HG02981 (cell line): ENCODE data around the gene MPV17L2.
"Not testable (repeated sequence)": the region's sequence is repeated elsewhere in the genome, so short reads cannot be mapped to it uniquely, and the experiment has no call there.

Experiments
- ATAC-seq: cut with Tn5 transposase; IDR thresholded peaks from one replicate; pipeline ENCODE4 v1.9.1; 2021; ENCODE audit warnings: mild to moderate bottlenecking, moderate library complexity; ENCODE audit not compliant: unreplicated experiment

Gene MPV17L2

DNA sequence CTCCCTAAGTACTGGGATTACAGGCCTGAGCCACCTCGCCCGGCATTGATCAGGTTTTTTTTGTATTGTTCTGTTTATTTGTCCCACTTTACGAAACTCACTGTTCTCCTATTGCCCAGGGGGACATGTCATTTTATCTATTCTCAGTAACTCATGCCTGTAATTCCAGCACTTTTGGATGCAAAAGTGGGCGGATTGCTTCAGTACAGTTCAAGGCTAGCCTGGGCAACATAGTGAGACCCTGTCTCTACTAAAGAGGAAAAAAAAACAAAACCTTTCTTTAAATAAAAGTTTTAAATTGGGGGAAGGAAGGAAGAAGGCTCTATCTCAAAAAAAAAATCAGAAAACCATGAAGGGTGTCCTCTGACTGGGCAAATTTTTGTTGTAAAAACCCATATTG lies 2.7 kb upstream of the MPV17L2 start:
- ATAC-seq, result no peak

DNA sequence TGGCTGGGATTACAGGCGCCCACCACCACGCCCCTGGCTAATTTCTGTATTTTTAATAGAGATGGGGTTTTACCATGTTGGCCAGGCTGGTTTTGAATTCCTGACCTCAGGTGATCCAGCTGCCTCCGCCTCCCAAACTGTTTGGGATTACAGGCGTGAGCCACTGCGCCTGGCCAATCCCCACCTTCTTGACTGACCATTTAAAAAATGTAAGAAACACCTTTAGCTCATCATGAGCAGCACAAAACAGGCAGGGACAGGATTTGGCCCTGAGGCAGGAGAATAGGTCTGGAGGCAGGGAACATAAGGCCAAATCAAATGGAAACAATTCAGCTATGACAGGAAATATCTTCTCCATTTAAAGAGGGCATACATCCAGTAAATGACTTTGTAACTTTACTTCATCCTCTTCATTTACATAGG lies 1.4 kb upstream of the MPV17L2 start:
- ATAC-seq, result no peak

DNA sequence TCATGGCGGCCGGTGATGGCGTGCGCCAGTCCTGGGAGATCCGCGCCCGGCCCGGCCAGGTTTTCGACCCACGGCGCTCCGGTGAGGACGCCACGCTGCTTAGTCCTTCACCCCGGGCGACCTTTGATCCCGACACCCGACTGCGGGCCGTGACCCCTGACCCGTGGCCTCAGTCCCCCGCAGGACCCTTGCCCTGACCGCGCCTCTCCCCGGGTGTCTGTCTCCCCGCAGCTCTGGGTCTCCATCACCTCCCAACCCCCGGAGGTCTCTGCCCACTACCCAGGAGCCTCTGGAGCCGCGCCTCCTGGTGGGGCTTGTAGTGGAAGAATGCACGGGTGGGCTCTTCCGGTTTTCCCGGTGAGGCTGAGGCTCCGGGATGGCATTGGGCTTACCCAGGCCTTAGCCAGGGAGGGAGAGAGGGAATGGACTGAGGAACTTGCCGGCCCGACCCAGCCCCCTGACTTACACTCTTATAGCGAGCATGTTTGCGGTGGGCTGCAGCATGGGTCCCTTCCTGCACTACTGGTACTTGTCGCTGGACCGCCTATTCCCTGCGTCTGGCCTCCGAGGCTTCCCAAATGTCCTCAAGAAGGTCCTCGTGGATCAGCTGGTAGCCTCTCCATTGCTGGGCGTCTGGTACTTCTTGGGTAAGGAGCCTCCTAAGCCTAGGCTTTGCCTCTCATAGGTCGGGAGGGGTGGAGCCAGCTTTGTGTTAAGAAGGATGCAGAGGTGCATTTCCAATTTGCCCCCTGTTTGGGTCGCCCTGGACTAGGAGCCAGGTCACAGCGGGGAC lies 566 bp downstream of the MPV17L2 start:
- no peak for ATAC-seq

DNA sequence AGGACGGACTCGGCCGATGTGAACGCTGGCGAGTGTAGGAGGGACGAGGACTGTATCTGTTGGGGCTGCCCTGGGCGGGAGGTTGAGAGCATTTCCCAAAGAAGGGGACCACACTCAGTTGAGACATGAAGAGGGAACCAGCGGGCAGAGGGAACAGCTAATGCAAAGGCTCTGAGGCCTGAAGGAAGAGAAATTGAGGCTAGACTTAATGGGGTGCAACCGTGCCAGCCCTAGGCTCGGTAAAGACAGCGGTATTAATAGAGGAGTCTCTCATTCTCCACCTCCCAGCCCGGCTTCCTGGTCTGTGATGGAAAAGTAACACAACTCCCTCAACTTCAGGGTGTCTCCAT lies 1.1 kb downstream of the MPV17L2 start:
- ATAC-seq, result no peak

DNA sequence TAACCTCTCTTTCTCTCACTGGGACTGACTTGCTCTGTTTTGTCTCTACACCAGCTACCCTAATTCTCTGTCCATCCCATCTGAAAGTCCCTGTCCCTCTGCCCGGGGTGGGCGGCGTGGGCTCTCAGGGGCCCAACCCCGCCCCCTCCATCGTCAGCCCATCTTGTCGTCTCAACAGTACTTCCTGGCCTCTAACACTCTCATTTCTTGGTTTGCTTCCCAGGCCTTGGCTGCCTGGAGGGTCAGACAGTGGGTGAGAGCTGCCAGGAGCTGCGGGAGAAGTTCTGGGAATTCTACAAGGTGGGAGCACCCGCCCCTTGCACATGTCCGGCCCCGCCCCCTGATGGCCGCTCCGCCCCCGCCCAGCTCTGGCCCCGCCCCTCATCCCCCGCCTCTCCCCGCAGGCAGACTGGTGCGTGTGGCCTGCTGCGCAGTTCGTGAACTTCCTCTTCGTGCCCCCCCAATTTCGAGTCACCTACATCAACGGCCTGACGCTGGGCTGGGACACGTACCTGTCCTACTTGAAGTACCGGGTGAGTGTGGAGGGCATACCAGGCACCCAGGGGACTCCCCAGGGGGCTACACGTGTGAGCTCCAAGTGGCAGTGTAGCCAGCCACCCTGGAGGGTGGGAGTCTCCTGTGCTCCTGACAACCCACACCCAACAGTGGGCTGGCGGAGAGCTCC lies 1.7 kb downstream of the MPV17L2 start:
- ATAC-seq, result no peak

GRCh38 chr19:18196511-18196845 lies 3.5 kb downstream of the MPV17L2 start:
- no peak for ATAC-seq

DNA sequence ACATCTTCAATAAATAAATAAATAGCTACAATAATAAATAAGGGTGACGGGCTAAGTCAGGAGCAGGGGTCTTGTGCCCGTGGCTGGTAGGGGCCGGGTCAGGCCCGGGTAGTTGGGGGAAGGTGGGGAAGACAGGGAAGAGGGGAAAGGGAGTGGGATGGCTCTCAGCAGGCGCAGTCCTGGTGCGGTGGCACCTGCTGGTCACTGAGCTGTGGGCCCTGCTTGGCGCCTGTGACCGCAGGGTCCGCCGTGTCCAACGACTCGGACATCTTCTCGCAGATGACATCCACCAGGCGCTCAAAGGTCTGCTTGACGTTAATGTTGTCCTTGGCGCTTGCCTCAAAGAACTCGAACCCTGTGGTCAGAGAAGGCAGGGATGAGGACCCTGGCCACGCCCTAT lies 4.3 kb downstream of the MPV17L2 start:
- no peak for ATAC-seq

DNA sequence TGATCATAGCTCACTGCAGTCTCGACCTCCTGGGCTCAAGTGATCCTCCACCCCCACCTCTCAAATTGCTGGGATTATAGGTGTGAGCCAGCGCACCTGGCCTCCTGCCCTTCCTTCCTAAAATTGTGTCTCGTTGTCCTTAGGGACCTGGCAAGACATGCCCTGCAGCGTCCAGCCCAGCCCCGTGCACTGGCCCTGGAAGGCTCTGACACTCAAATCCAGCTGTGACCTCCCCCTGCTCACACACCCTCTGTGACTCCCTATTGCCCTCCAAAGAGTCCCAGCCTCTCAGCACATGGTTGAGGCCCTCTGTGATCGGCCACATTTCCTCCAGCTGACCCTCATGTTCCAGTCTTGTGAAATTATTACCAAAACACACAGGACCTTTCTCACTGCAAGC lies 4.9 kb downstream of the MPV17L2 start:
- no peak for ATAC-seq

DNA sequence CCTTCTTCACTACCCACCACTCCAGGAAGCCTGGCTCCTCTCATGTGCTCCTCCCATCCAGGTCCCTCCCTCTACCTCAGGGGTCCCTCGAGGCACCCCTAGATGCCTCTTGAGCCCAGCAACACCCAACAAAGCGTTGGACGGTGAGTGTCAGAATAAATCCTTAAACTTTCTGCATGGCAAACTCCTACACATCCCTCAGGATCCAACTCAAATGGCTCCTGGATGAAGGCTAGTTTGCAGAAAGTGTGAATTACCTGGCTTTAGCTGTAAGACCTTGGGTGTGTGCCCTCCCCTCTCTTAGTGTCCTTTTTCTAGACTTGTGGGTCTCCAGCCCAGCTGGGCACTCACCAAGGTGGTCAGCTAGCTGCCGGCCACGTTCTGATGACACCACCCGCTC lies 5.4 kb downstream of the MPV17L2 start:
- no peak for ATAC-seq

DNA sequence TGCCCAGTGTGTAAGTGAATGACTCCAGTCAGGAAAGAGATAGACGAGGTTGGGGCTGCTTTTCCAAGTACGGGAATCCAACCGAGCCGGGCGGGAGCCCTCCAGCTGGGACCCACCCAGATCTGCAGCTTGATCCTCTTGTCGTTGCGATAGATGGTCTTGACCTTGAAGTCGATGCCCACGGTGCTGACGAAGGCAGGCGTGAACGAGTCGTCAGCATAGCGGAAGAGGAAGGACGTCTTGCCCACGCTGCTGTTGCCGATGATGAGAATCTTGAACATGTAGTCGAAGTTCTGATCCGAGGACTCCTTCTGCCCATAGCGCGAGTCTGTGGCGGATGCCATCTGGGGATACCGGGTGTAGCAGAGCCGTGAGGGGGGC lies 9.4 kb downstream of the MPV17L2 start:
- no peak for ATAC-seq

DNA sequence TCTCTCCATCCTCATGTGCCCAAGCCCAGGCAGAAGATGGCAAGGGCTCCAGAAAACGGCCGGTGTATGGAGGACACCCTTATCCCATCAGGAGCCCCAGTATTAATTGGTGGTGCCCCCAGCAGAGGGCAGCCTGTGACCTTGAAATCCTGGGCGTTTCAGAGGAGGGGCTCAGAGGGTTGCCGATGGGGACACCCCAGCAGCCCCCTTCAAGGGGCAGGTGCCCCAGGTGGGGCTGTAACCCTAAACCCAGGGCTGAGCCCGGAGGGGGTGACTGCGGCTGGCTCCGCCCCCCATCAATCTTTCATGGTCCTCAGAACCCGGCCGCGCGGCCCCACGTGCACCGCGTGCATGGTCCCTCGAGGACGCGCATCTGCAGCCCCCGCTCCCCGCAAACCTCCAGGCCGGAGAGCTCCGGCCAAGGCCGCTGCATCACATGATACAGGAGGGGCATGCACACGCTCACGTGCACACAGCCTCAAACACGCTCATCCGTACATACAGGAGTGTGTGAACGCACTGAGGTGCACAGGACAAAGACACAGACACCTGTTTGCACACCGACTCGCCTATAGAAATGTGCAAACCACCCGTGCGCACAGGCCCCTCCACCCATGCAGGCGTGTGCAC lies 9.9 kb downstream of the MPV17L2 start:
- no peak for ATAC-seq

DNA sequence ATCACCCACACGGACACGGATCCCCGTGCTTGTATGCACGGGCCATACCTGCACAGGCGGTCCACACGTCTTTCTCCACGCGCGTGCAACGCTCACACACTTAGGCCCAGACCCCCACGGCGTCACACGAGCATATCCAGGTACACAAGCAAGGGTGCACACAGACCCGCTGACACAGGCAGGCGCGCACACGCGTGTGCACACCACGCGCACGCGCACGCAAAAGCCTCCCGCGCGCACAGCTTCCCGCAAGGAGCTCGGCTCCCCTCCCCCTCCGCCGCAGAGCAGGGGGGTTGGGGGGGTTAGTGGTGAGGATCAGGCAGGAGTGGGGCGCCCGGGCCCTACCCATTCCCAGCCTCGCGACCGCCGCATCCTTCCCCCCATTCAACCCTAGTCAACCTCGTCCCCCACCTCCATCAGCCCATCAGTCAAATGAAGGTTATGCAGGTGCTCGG lies 10.4 kb downstream of the MPV17L2 start:
- no peak for ATAC-seq

GRCh38 chr19:18203863-18204393 lies 10.9 kb downstream of the MPV17L2 start, which contains the start of gene RAB3A:
TSS of gene RAB3A (minus strand) at chr19:18204042. CDS start at chr19:18202740, 1,302 bp downstream.
- ATAC-seq, result peak; percentile 86

GRCh38 chr19:18204394-18205199 lies 11.6 kb downstream of the MPV17L2 start:
- ATAC-seq, result peak; percentile 7

DNA sequence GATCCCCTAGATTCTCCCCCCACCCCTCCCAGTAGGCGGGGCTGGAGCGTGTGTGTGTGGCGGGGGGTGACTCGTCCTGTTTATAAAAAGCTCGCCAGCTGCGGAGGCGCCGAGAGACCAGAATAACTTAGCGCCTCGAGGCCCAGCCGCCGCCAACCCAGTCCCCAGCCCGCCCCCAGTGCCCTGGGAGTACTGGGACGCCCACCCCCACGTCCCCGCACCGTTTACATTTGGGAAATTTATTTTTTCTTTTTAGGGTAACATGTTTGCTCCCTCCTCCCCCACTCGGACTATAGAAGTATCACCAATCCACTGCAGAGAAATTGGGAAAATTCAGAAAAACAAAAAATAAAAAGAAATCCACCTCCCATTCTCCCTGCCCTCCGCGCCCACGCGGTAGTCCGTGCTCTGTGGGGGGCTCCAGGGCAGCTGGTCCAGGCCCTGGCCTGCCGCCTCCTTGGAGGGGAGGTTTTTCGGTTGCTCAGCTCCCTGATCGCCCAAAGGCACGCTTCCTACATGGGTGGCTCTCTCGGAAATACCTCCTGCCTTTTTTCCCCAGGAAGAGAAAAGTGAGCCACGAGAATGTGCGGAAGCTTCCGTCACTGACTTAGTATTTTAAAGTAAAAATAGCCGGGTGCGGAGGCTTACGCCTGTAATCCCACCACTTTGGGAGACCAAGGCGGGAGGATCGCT lies 12.3 kb downstream of the MPV17L2 start:
- ATAC-seq, result no peak

DNA sequence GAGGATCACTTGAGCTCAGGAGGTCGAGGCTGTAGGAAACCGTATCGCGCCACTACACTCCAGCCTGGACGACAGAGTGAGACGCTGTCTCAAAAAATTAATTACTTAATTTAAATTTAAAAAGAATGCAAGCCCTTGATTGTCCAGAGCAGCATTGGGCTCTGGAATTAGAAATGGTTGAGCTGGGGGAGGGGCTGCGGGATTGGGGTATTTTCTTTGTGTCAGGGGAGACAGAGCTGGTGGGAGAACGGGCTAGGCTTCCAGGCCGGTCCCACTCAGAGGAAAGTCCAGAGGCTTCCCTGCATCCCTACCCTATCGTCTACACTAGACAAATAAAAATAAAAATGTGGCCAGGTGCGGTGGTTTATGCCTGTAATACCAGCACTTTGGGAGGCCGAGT lies 13.0 kb downstream of the MPV17L2 start:
- ATAC-seq, result no peak

DNA sequence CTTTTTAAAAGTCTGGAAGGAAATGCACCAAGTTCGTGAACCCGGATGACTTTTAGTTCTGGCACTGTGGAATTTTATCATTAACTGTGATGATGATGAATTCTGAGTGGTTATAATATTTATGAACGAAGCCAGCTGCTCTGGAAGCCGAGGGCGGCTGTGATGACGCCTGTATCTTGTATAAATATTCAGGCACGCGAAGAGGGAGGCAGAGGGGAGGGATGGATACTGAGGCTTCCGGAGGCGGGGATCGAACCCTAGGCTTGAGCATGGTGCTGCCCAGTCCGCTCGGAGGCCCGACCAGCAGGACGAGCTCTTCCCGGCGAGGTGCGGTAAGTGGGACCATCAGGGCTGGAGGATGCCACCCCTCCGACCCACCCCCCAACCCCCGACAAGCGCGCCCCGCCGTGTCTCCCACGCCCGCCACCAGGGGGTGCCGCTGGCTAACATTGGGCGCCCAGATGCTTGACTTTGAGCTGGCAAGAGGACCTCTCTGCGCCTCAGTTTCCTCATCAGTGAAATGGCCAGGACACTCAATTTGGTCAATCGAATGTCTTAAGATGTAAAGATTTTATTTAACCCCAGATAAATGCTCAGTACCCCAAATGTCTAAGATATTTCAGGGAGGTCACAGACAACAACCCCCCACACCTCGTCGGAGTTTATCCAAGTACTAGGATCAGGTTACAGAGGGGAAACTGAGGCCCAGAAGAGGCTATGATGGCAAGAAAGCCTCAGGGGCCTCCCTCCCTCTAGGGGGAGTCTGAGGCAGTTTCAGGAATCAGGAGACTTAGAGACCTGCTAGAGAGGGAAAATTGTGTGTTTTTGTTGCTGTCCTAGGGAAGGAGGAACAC lies 15.3 kb downstream of the MPV17L2 start:
- ATAC-seq, result no peak

DNA sequence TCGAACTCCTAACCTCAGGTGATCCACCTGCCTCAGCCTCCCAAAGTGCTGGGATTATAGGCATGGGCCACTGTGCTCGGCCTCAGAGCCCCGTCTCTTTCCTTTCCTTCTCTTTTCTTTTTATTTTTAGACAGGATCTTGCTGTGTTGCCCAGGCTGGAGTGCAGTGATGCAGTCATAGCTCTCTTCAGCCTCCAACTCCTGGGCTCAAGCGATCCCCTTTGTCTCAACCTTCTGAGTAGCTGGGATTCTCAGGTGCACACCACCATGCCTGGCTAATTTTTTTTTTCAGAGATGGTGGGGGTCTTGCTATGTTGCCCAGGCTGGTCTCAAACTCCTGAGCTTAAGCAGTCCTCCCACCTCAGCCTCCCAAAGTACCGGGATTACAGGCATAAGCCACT lies 16.9 kb downstream of the MPV17L2 start:
- ATAC-seq, result not testable (repeated sequence)

- ATAC-seq, result no peak
These were observed 18.7 kb downstream of the MPV17L2 start for GRCh38 chr19:18211683-18212082.
